Psoas muscle (tissue), 8 donors: ENCODE measurements around the gene FADS3. TPM values are rescaled to one million over a fixed set of nuclear protein-coding genes. Genes with fewer than 3 reads are reported as not detected.

Experiments used
- ATAC-seq, 4 donors: fragments of 200-7000 bp; cut with Tn5 transposase; one replicate each; pipeline ENCODE4 v1.9.1; 2020; ENCODE audit warnings: moderate library complexity in 3 of 4, mild to moderate bottlenecking in 2 of 4
- DNase-seq, 2 donors: peaks; one replicate each; pipeline ENCODE4 v3.0.0-alpha.2; 2020
- H3K27ac ChIP-seq: fragments of 200-600 bp; one replicate; pipeline ENCODE4 v1.8.0; 2022
- H3K27me3 ChIP-seq, 3 donors: fragments of 200-600 bp in 1 of 3; one replicate each; pipeline versions ENCODE4 v1.6.1 to v1.8.0; 2013 to 2022; ENCODE audit warnings: low read length in 2 of 3, mild to moderate bottlenecking in 2 of 3, moderate library complexity in 1 of 3; ENCODE audit not compliant: insufficient read depth in 3 of 3
- H3K36me3 ChIP-seq, 2 donors: fragments of 200-600 bp in 1 of 2; one replicate each; pipeline versions ENCODE4 v1.6.1 to v1.8.0; 2013 to 2022; ENCODE audit warnings: low read depth in 1 of 2, mild to moderate bottlenecking in 1 of 2, moderate library complexity in 1 of 2; ENCODE audit not compliant: insufficient read depth in 1 of 2
- H3K4me1 ChIP-seq: fragments of 200-600 bp; one replicate; pipeline ENCODE4 v1.8.0; 2022
- H3K4me3 ChIP-seq: fragments of 200-600 bp; one replicate; pipeline ENCODE4 v1.8.0; 2022; ENCODE audit warnings: mild to moderate bottlenecking
- H3K9me3 ChIP-seq: fragments of 200-600 bp; one replicate; pipeline ENCODE4 v1.8.0; 2022
- CTCF ChIP-seq: fragments of 200-600 bp; IDR thresholded peaks from one replicate; pipeline ENCODE4 v1.8.0; 2022; ENCODE audit warnings: antibody characterized with exemption
- WGBS, 3 donors: extraction: QIAGEN DNeasy Blood & Tissue Kit; methylation state at CpG; one replicate each; pipeline versions ENCODE4 v1.1.6 to v1.1.7; 2013; 5-methylcytosine and 5-hydroxymethylcytosine counted together
- intact Hi-C, 2 donors: fragments of 100-400 bp; cut with DNase I; formaldehyde crosslinking; loops; one replicate each; pipeline versions ENCODE4 v1.11.0 to v1.14.2; 2022
- polyA plus RNA-seq, 3 donors: library from polyadenylated mRNA; stranded (reverse); fragments of 200-250 nt; gene quantifications; one replicate each; pipeline ENCODE4 v1.2.3, GENCODE V29; 2013
- total RNA-seq, 4 donors: library from RNA; stranded (reverse); fragmentation: NEBNext Ultra II Directional in 2 of 4; extraction: Animal tissue kit (Norgen Biotek cat#: 25700) in 2 of 4; gene quantifications; one replicate each; pipeline versions ENCODE4 v1.2.1 to v1.2.4, GENCODE V29; 2021 to 2023
- donor health status: healthy with polysubstance abuse.
- donor health status: DM: no; HTN: no; CAD: no; lungs with moderate emphysema.
- donor health status: Bipolar disorder and iron deficiency.
- donor health status: healthy.
- donor health status: DM: yes; HTN: yes; CAD: no.
- donor health status: DM: no; HTN: no; CAD: no.
- donor health status: DM: no; HTN: no; CAD: no.
- donor health status: DM: yes; HTN: yes; CAD: no.

FADS3 gene
- total and polyA plus RNA-seq, 7 donors: 26.5 to 392 (median 53.9) TPM

GRCh38 chr11:61881397-61881796, 9.9 kb downstream of the FADS3 start:
- H3K27ac ChIP-seq: peak overlapping the region; percentile 60
- WGBS, 3 donors: 69 to 73% (median 71%) methylated on average over 3 of the region's 3 CpGs
- no peaks in the 10 kb centered on the region for H3K4me1 ChIP-seq
- H3K36me3 ChIP-seq: peaks cover 10 to 41% of the 10 kb centered on the region in 2 donors
- H3K4me3 ChIP-seq: no peak overlapping the region
- DNase-seq (no peak), ATAC-seq (peak in 2 of 4 donors; percentile 38 to 50)
- H3K9me3 ChIP-seq: no peaks in the 10 kb centered on the region
- H3K27me3 ChIP-seq: no peaks in the 10 kb centered on the region
- no peak for TF ChIP-seq CTCF
- intact Hi-C loops: no loop called here

- WGBS, 3 donors: 62 to 77% (median 65%) methylated on average over 6 of the region's 6 CpGs
- DNase-seq (no peak), ATAC-seq (no peak)
- no peak for TF ChIP-seq CTCF
- H3K36me3 ChIP-seq: peaks cover 10 to 51% of the 10 kb centered on the region in 2 donors
- H3K4me1 ChIP-seq: no peaks in the 10 kb centered on the region
- intact Hi-C loops: no loop called here
- no peaks in the 10 kb centered on the region for H3K27me3 ChIP-seq
- peak overlapping the region; percentile 10 for H3K27ac ChIP-seq
- H3K4me3 ChIP-seq: no peak overlapping the region
- no peaks in the 10 kb centered on the region for H3K9me3 ChIP-seq
Measured at GRCh38 chr11:61880454-61880853, 10.9 kb downstream of the FADS3 start.

GRCh38 chr11:61880031-61880430, 11.3 kb downstream of the FADS3 start:
- Histone ChIP-seq H3K4me3 (no peak overlapping the region), H3K27me3 (no peaks in the 10 kb centered on the region), H3K4me1 (no peaks in the 10 kb centered on the region), H3K27ac (no peak overlapping the region), H3K36me3 (peaks cover 10 to 52% of the 10 kb centered on the region in 2 donors), H3K9me3 (no peaks in the 10 kb centered on the region)
- intact Hi-C loops: no loop called here
- TF ChIP-seq CTCF: no peak
- no peak for ATAC-seq
- WGBS, 3 donors: 64 to 83% (median 78%) methylated on average over 11 of the region's 11 CpGs
- no peak for DNase-seq

GRCh38 chr11:61879152-61879551, 12.2 kb downstream of the FADS3 start:
- ATAC-seq (no peak), DNase-seq (no peak)
- WGBS, 3 donors: 67 to 81% (median 80%) methylated on average over 7 of the region's 7 CpGs
- TF ChIP-seq CTCF: no peak
- peaks cover 10 to 46% of the 10 kb centered on the region in 2 donors for H3K36me3 ChIP-seq
- H3K27me3 ChIP-seq: no peaks in the 10 kb centered on the region
- no peaks in the 10 kb centered on the region for H3K9me3 ChIP-seq
- intact Hi-C loops: no loop called here
- no peak overlapping the region for H3K4me3 ChIP-seq
- H3K4me1 ChIP-seq: peaks cover 2% of the 10 kb centered on the region
- no peak overlapping the region for H3K27ac ChIP-seq

GRCh38 chr11:61875698-61876097, 15.6 kb downstream of the FADS3 start:
- Histone ChIP-seq H3K4me3 (no peak overlapping the region), H3K27me3 (no peaks in the 10 kb centered on the region), H3K27ac (no peak overlapping the region), H3K9me3 (no peaks in the 10 kb centered on the region), H3K36me3 (peaks cover 10 to 59% of the 10 kb centered on the region in 2 donors), H3K4me1 (peaks cover 7% of the 10 kb centered on the region)
- 92 to 95% (median 94%) methylated on average over 13 to 14 of the region's 14 CpGs for WGBS, 3 donors
- TF ChIP-seq CTCF: no peak
- no peak for DNase-seq
- intact Hi-C loops: no loop called here
- ATAC-seq: no peak
